GM12873 (cell line): ENCODE measurements around the gene TM4SF18.

Source experiments
- CTCF ChIP-seq: IDR thresholded peaks from 2 replicates; pipeline ENCODE4 v1.5.1; 2012; ENCODE audit warnings: low read depth, mild to moderate bottlenecking, moderate library complexity, low read length, control low read depth; ENCODE audit not compliant: insufficient read depth; ENCODE audit errors: missing control alignments

Gene TM4SF18

GRCh38 chr3:149316437-149316836, 17.0 kb downstream of the TM4SF18 start:
- TF ChIP-seq CTCF, result no peak

- no peak for TF ChIP-seq CTCF
Measured at GRCh38 chr3:149315694-149316093, 17.7 kb downstream of the TM4SF18 start.

DNA sequence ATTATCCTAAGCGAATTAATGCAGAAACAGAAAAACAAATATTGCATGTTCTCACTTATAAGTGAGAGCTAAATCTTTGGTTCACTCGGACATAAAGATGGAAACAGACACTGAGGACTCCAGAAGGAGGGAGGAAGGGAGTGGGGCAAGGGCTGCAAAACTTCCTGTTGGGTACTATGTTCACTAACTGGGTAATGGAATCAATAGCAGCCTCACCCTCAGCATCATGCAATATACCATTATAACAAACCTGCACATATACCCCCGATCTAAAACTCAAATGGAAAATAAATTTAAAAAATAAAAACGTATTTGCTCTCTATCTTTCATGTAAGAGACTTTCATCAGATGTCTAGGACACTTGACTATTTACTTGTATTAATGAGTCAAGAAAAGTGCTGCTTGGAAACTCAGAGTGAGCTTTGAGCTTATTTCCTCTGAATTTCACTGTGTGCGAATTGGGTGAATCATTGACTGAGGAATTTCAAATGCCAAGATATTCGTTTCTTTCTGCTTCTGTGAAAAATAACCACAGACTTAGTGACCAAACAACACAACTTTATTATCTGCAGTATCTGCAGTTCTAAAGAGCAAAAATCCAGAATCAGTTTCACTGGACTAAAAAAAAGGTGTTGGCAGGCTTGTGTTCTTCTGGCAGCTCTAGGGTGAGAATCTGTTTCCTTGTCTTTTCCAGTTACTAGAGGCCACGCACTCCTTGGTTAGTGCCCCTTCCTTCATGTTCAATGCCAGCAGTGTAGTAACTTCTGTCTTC, 18.4 kb downstream of the TM4SF18 start:
- no peak for TF ChIP-seq CTCF

DNA sequence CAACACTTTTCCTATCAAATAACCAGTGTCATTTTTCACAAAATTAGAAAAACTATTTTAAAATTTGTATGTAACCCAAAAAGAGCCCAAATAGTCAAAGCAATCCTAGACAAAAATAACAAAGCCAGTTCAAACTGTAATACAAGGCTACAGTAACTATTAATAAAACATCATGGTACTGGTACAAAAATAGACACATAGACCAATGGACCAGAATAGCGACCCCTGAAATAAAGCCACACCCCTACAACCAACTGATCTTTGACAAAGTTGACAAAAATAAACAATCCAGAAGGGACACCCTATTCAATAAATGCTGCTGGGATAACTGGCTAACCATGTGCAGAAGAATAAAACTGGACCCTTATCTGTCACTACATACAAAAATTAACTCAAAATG, 19.9 kb downstream of the TM4SF18 start:
- TF ChIP-seq CTCF, result no peak

- TF ChIP-seq CTCF, result no peak
Measured at GRCh38 chr3:149310796-149311534, 22.5 kb downstream of the TM4SF18 start.

DNA sequence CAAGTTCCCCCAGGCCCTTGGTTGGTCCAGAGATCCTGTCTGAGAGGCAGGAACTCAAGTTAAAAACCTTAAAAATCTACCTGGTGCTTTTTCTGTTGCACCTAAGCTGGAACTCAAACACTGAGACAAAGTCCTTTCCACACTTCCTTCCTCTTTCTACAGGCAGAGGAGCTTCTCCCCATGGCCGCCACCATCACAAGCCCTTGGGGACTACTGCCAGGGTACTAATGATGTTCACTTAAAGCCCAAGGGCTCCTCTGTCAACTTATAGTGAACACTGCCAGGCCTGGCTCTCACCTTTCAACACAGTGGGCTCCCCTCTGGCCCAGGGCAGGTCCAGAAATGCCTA, 26.0 kb downstream of the TM4SF18 start:
- no peak for TF ChIP-seq CTCF

GRCh38 chr3:149306751-149307434, 26.5 kb downstream of the TM4SF18 start:
- no peak for TF ChIP-seq CTCF
